Renal pelvis (tissue), 4 donors: ENCODE data around the gene PRSS27. TPM values are rescaled to one million over a fixed set of nuclear protein-coding genes. Genes with fewer than 3 reads are reported as not detected.
"Not testable (repeated sequence)": the region's sequence is repeated elsewhere in the genome, so short reads cannot be mapped to it uniquely, and the experiment has no call there.

Experiments used
- DNase-seq: peaks from one replicate; pipeline ENCODE4 v3.0.0-alpha.2; 2013
- polyA plus RNA-seq, 3 donors: library from polyadenylated mRNA; unstranded; fragments of 120-200 nt; gene quantifications; one replicate each; pipeline ENCODE4 v1.2.1, GENCODE V29; 2013; ENCODE audit not compliant: insufficient read length in 3 of 3

Gene PRSS27
- polyA plus RNA-seq, 3 donors, result 1.5 to 2.8 (median 2.0) TPM

GRCh38 chr16:2734844-2735515, 15.0 kb upstream of the PRSS27 start:
- DNase-seq, result no peak

GRCh38 chr16:2728034-2728433, 8.0 kb upstream of the PRSS27 start:
- DNase-seq, result no peak

GRCh38 chr16:2726923-2727322, 6.9 kb upstream of the PRSS27 start:
- DNase-seq, result no peak

GRCh38 chr16:2724816-2725348, 4.9 kb upstream of the PRSS27 start:
- no peak for DNase-seq

DNA sequence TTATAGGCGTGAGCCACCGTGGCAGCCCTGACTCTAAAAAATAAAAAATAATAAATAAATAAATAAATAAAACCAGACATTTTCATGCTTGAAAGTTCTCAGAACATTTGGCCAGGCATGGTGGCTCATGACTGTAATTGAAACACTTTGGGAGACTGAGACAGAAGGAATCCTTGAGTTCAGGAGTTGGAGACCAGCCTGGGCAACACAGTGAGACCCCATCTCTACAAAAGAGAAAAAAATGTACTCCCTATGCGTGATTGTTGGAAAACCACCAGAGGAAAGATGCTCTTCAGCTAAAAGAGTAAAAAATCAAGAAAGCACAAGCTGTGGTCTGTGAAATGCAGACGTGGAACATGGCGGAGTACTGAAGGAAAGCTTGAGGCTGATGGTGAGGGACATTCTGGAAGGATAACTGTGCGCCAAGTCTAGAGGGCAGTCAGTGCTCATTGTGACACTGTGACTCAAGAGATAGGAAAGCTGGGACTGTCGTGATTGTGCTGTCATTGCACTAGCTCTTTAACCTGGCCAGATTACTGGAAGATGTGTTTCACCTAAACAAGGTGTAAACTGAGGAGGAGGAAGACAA, 4.2 kb upstream of the PRSS27 start:
- DNase-seq, result no peak

GRCh38 chr16:2721634-2722173, 1.7 kb upstream of the PRSS27 start:
- not testable (repeated sequence) for DNase-seq

DNA sequence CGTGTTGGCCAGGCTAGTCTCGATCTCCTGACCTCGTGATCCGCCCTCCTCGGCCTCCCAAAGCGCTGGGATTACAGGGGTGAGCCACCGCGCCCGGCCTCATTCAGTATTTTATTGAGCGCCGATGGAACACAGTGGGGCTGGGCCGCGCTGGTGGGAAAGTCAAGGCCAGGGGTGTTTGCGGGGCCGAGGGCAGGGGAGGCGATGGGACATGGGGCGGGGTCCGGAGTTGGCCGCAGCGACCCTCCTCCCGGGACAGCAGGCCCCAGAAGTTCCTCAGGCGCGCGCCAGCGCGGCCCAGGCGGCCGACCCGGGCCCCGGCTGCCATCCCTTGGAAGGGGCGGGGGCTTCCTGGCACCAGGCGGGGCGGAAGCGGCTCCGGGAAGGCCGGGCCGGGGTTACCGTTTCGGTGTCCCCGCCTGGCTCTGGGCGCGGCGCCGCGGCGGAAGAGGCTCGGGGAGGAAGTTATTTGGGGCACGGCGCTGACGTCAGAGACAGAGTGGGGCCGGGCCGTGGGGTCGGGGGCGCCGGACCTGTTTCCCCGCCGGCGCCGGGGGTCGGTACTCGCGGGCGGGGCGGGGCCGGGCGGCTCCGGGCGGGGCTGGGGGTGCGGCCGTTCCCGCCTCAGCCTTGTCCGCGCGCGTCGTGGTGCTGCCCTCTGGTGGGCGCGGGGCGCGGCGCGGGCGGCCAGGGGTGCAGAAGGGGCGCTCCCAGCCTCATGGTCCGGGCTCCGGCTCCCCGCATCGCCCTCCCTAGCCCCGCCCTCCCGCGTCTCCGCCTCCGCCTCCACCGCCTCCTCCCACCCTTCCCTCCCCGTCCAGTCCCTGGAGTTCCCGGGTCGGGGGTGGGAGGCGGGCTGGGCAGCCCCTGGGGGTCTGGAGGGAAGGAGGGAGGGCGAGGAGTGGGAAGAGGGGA, 952 bp upstream of the PRSS27 start:
- peak; percentile 84 for DNase-seq

- no peak for DNase-seq
These were observed 528 bp downstream of the PRSS27 start for GRCh38 chr16:2719328-2720063.

DNA sequence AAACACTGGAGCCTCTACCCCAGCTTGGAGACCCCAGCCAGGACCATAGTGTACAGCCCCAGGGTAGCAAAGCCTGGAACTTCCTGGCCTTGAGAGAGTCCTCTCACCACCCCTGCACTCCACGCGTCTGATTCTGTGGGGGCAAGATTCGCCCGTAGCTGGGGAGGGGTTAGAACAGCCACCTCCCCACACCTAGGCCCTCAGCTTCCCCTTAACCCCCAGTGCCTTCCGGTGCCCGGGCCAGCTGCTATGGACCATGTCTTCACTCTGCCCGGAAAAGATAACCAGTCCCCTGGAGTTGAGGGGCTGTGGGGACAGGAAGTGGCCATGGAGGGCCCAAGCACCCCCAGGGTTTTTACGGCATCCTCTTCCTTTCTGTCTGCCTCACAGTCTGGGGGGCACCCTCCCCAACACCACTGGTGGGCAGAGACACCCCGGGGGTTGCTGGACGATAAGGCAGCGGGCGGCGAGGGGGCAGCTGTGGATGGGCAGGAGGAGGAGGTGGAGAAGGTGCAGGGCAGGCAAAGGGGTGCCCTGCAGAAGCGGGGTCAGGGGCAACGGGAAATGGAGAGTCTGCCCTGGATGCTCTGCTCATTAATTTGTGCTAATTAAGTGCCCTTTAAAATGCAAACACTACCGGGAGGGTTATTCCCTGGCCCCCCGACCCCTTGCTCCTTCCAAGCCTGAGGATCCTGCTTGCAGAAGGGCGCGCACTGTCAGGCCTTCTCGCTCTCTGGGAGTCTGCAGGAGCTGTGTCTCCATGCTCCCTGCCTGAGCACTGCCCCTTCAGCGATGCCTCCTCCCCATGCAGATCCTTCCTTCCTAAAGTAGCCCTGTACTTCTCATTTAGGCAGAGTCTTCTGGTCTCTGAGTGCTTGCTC, 2.4 kb downstream of the PRSS27 start:
- DNase-seq, result no peak

GRCh38 chr16:2716948-2717347, 3.1 kb downstream of the PRSS27 start:
- no peak for DNase-seq

DNA sequence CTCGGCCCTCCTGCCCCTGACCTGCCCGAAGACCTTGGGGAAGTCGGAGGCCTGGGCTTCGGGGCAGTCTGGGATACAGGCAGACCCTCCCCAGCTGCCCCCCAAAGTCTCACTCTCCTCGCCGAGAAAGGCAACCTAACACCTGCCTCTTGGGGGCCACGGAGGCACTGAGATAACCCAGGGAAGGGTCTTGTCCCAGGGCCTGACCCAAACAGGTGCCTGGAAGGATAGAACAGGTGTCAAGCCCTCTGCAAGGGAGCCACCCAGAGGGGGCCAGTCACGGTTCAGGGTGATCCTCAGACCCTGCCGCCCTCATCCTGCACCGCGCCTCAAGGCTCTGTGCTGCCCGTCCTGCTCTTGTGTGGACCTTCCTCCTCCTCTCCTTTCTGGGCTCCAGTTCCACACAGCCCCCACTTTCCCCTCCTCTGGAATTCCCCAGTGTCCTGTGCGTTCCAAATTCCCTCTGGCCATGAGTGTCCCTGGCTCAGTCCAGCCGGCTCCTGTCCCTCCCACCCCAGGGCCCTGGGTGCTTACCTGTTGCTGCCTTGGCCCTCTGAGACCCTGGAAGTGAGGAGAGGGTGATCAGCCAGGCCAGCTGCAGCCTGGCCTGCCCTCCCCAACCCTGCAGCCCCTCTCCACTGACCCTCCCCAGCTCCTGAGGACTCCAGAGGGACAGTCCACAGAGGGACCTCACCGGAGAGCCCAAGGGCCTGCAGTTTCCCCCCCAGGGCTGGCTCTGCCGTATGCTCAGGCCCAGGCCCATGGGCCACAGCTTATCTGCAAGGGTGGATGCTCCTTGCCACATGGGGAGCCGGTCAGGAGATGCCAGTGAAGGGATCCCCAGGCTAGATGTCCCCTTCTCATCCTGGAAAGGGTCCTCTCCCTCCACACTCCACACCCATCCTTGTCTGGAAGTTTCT, 3.8 kb downstream of the PRSS27 start:
- no peak for DNase-seq

DNA sequence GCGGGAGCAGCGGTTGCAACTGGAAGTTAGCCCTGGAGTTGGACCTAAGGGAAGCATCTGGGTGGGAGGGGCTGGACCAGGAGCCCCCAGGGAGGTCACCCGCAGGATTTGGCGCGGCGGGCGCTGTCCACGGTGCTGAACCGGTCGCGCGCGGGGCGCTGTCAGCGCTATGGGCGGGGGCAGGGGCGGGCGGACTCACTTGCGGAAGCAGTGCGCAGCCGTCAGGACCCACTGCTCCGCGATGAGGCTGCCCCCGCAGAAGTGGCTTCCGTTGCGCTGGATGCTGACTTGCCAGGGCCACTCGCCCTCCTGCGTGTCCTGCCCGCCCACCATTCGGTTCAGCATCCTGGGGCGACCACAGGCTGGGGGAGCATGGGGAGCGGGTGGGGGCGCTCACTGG, 4.5 kb downstream of the PRSS27 start:
- DNase-seq, result peak; percentile 71

GRCh38 chr16:2715064-2715463, 5.0 kb downstream of the PRSS27 start:
- DNase-seq, result no peak

DNA sequence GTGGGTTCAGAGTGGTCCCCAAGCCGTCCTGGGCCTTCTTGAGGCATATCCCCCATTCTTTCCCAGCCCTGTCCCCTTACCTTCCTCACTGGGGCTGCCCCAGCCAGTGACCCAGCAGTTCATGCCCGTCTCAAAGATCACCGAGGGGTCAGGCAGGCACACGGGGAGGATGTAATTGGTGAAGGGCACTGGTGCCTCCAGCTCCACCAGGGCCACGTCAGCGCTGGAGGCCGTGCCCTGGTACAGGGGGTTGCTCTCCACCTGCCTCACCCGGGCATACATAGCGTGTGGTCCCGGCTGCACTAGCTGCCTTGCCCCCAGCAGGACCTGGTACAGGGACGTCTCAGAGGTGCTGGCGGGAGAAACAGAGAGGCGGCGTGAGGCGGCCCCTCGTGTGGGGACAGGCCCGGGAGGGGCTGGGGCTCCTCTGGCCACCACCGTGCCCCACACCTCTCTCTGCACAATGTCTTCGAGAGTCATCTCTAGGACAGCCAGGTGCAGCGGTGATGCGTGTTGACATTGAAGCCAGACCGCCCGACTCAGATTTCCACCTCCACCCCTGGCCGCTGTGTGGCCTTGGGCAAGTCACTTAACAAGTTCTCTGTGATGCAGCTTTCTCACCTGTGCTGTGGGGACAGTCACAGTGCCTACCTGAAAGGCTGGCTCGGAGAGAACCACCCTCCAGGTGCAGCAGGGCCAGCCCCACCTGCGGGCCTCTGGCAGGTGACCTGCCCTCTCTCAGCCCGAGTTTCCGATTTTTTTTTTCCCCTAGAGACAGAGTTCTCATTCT, 5.8 kb downstream of the PRSS27 start:
- no peak for DNase-seq

- no peak for DNase-seq
These were observed 6.5 kb downstream of the PRSS27 start for GRCh38 chr16:2713523-2713922.

DNA sequence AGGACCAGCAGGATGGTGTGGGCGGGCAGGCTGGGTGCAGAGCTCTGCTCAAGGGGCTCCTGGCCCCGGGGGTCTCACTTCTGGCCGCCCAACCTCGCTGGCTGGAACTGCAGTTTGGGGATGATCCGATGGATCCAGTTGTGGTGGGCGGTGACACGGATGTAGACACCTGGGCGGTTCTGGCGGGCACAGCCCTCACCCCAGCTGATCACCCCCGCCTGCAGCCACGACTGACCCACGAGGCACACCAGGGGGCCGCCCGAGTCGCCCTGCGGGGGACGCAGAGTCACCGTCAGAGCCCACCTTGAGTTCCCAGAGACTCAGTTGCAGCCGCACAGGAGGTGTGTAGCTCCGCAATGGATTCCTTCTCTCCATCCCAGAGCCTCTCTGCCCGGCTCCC, 7.5 kb downstream of the PRSS27 start:
- no peak for DNase-seq

DNA sequence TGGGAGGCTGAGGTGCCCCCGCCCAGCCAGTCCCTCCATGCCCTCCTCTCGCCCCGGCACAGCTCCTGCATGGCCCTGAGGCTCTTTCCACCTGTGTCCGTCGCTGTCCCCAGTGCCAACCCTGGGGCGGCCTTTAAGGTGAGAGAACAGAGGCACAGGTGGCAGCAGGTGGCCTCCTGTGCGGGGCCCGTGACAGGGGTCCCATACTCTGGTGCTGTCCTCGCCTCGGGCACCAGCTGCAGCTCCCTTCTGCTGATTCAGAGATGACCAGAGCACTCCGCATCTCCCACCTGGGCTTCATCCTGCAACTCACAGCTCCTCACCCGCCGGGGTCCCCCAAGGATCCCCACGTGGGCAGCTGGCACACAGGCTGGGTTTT, 8.0 kb downstream of the PRSS27 start:
- DNase-seq, result no peak

GRCh38 chr16:2711370-2712062, 8.5 kb downstream of the PRSS27 start:
- no peak for DNase-seq
